H1 (cell line): Measurements from ENCODE around the gene GLRX3. TPM values are rescaled to one million over a fixed set of nuclear protein-coding genes. Genes with fewer than 3 reads are reported as not detected.

Experiments used
- CTCF ChIA-PET: fragments of 300-600 bp; sonication (Branson Sonifier 250); formaldehyde crosslinking; loops from one replicate; lab custom pipeline; 2021; ENCODE audit not compliant: partially characterized antibody; lab: Charles Lee
- POLR2A ChIA-PET: fragments of 300-600 bp; sonication (Branson Sonifier 250); formaldehyde crosslinking; loops from one replicate; lab custom pipeline; 2021; ENCODE audit warnings: inconsistent platforms; ENCODE audit not compliant: partially characterized antibody; lab: Charles Lee
- DNase-seq, 2 experiments: peaks; one replicate each; pipeline versions ENCODE4 v3.0.0 to v3.0.0-alpha.2; 2010 to 2022; ENCODE audit warnings: low spot score in 2 of 2, low read depth in 1 of 2, mixed read lengths in 1 of 2
- FAIRE-seq: peaks from 2 replicates; lab custom pipeline; 2011; peaks lifted over from hg19 to GRCh38; lab: Jason Lieb, UNC
- H2AFZ ChIP-seq: 2 replicates; pipeline ENCODE4 v1.8.1; 2012; ENCODE audit warnings: low read length, inconsistent platforms
- H2AK5ac ChIP-seq: 2 replicates; pipeline ENCODE4 v1.6.1; 2013; ENCODE audit warnings: low read depth, low read length
- H2BK120ac ChIP-seq: replicated peaks from 2 replicates; pipeline ENCODE3; 2013; ENCODE audit warnings: low read depth, low read length, inconsistent platforms
- H2BK12ac ChIP-seq: 2 replicates; pipeline ENCODE4 v1.6.1; 2013; ENCODE audit warnings: low read depth, low read length
- H2BK15ac ChIP-seq: 2 replicates; pipeline ENCODE4 v1.6.1; 2013; ENCODE audit warnings: low read length
- H2BK20ac ChIP-seq: 2 replicates; pipeline ENCODE4 v1.6.1; 2013; ENCODE audit warnings: low read length
- H2BK5ac ChIP-seq: 2 replicates; pipeline ENCODE4 v1.6.1; 2013; ENCODE audit warnings: low read depth, low read length
- H3K14ac ChIP-seq: 2 replicates; pipeline ENCODE4 v1.6.1; 2013; ENCODE audit warnings: inconsistent platforms; ENCODE audit not compliant: insufficient read length
- H3K18ac ChIP-seq: 2 replicates; pipeline ENCODE4 v1.6.1; 2013; ENCODE audit warnings: low read length; ENCODE audit errors: extremely low read depth
- H3K23ac ChIP-seq: 2 replicates; pipeline ENCODE4 v1.6.1; 2013; ENCODE audit warnings: inconsistent platforms; ENCODE audit not compliant: insufficient read length
- H3K23me2 ChIP-seq: 2 replicates; pipeline ENCODE4 v1.6.1; 2013; ENCODE audit warnings: low read depth, low read length
- H3K27ac ChIP-seq: 2 replicates; pipeline ENCODE4 v1.6.1; 2011; ENCODE audit warnings: low read depth, low read length, inconsistent platforms
- H3K27me3 ChIP-seq, 4 experiments: replicated peaks in 1 of 4; 1 replicate in 1 of 4; 2 replicates in 3 of 4; pipeline versions ENCODE4 v1.6.1 to v1.8.1; 2011 to 2013; ENCODE audit warnings: low read length in 3 of 4, mild to moderate bottlenecking in 3 of 4, inconsistent platforms in 2 of 4, mixed read lengths in 2 of 4, moderate library complexity in 1 of 4; ENCODE audit not compliant: control insufficient read depth in 3 of 4, insufficient read depth in 3 of 4; ENCODE audit errors: extremely low read depth in 1 of 4
- H3K36me3 ChIP-seq, 4 experiments: 2 replicates each; pipeline versions ENCODE4 v1.6.1 to v1.8.1; 2011 to 2013; ENCODE audit warnings: mild to moderate bottlenecking in 4 of 4, low read length in 3 of 4, moderate library complexity in 2 of 4, control low read depth in 1 of 4, inconsistent platforms in 1 of 4; ENCODE audit not compliant: insufficient read depth in 4 of 4, control insufficient read depth in 2 of 4
- H3K4ac ChIP-seq: replicated peaks from 2 replicates; pipeline ENCODE3; 2013; ENCODE audit warnings: low read length, low read depth, mixed read lengths, inconsistent platforms; ENCODE audit not compliant: insufficient read length
- H3K4me1 ChIP-seq, 4 experiments: replicated peaks in 1 of 4; 1 replicate in 1 of 4; 2 replicates in 3 of 4; pipeline versions ENCODE4 v1.6.1 to v1.8.1; 2011 to 2013; ENCODE audit warnings: low read length in 3 of 4, inconsistent platforms in 2 of 4, mixed read lengths in 1 of 4; ENCODE audit not compliant: insufficient read depth in 4 of 4, control insufficient read depth in 3 of 4
- H3K4me2 ChIP-seq, 2 experiments: 2 replicates each; pipeline versions ENCODE4 v1.6.1 to v1.8.1; 2011 to 2013; ENCODE audit warnings: low read depth in 2 of 2, low read length in 2 of 2, control low read depth in 1 of 2, inconsistent platforms in 1 of 2, mild to moderate bottlenecking in 1 of 2; ENCODE audit not compliant: insufficient read depth in 1 of 2
- H3K4me3 ChIP-seq, 4 experiments: fragments of 200-600, 300-600 bp in 1 of 4; sonication (generic), shearing (Covaris generic), sonication (Bioruptor Twin) in 1 of 4; 2 replicates each; pipeline versions ENCODE4 v1.5.1 to v1.8.1; 2011 to 2016; ENCODE audit warnings: low read length in 4 of 4, low read depth in 3 of 4, control low read depth in 2 of 4, inconsistent platforms in 2 of 4, mild to moderate bottlenecking in 2 of 4, mixed read lengths in 1 of 4, moderate library complexity in 1 of 4; ENCODE audit not compliant: insufficient read depth in 2 of 4; ENCODE audit errors: extremely low read depth in 1 of 4
- H3K56ac ChIP-seq: replicated peaks from 2 replicates; pipeline ENCODE3; 2013; ENCODE audit warnings: low read depth, mild to moderate bottlenecking, mixed read lengths, low read length, inconsistent platforms; ENCODE audit not compliant: insufficient read length
- H3K79me1 ChIP-seq: 2 replicates; pipeline ENCODE4 v1.6.1; 2013; ENCODE audit warnings: low read depth, low read length, control low read depth
- H3K79me2 ChIP-seq, 2 experiments: 2 replicates each; pipeline versions ENCODE4 v1.6.1 to v1.8.1; 2012 to 2013; ENCODE audit warnings: low read length in 2 of 2, mild to moderate bottlenecking in 2 of 2, inconsistent platforms in 1 of 2; ENCODE audit not compliant: insufficient read depth in 2 of 2, control insufficient read depth in 1 of 2
- H3K9ac ChIP-seq, 4 experiments: replicated peaks in 1 of 4; 1 replicate in 1 of 4; 2 replicates in 3 of 4; pipeline versions ENCODE4 v1.6.1 to v1.8.1; 2011 to 2013; ENCODE audit warnings: low read depth in 3 of 4, low read length in 3 of 4, control low read depth in 2 of 4, mild to moderate bottlenecking in 2 of 4, moderate library complexity in 2 of 4, inconsistent platforms in 1 of 4; ENCODE audit errors: extremely low read depth in 1 of 4
- H3K9me3 ChIP-seq, 2 experiments: 2 replicates each; pipeline versions ENCODE4 v1.6.1 to v1.8.1; 2012 to 2013; ENCODE audit warnings: mild to moderate bottlenecking in 2 of 2, moderate library complexity in 2 of 2, control low read depth in 1 of 2, inconsistent platforms in 1 of 2, low read depth in 1 of 2, low read length in 1 of 2, mixed read lengths in 1 of 2; ENCODE audit not compliant: insufficient read depth in 2 of 2
- H4K20me1 ChIP-seq, 2 experiments: replicated peaks in 1 of 2; 2 replicates each; pipeline versions ENCODE3 to v1.8.1; 2011 to 2013; ENCODE audit warnings: inconsistent platforms in 2 of 2, low read length in 2 of 2, mild to moderate bottlenecking in 1 of 2; ENCODE audit not compliant: insufficient read depth in 2 of 2, control insufficient read depth in 1 of 2
- H4K5ac ChIP-seq: 2 replicates; pipeline ENCODE4 v1.6.1; 2013; ENCODE audit warnings: low read length, low read depth, mixed read lengths, inconsistent platforms; ENCODE audit not compliant: insufficient read length
- H4K8ac ChIP-seq: 2 replicates; pipeline ENCODE4 v1.8.0; 2013; ENCODE audit warnings: mild to moderate bottlenecking, moderate library complexity, low read length, inconsistent platforms; ENCODE audit not compliant: insufficient read depth; ENCODE audit errors: extremely low read depth
- H4K91ac ChIP-seq: replicated peaks from 2 replicates; pipeline ENCODE3; 2013; ENCODE audit warnings: low read length, mixed read lengths, inconsistent platforms; ENCODE audit not compliant: insufficient read length
- BRCA1 ChIP-seq: IDR thresholded peaks from 2 replicates; pipeline ENCODE4 v1.6.1; 2012; ENCODE audit warnings: low read depth, low read length, improper control_type of control experiment
- CHD1 ChIP-seq: IDR thresholded peaks from 2 replicates; pipeline ENCODE4 v1.6.1; 2012; ENCODE audit warnings: low read depth, low read length, improper control_type of control experiment
- CREB1 ChIP-seq: IDR thresholded peaks from 2 replicates; pipeline ENCODE4 v1.6.1; 2012; ENCODE audit warnings: inconsistent platforms
- EGR1 ChIP-seq: IDR thresholded peaks from 2 replicates; pipeline ENCODE4 v1.6.1; 2011; ENCODE audit warnings: low read depth, low read length, borderline replicate concordance
- GABPA ChIP-seq: IDR thresholded peaks from 2 replicates; pipeline ENCODE4 v1.6.1; 2011; ENCODE audit warnings: mild to moderate bottlenecking, low read length, moderate library complexity, borderline replicate concordance; ENCODE audit not compliant: insufficient read depth
- JUND ChIP-seq: IDR thresholded peaks from 2 replicates; pipeline ENCODE4 v1.6.1; 2011; ENCODE audit warnings: mild to moderate bottlenecking, improper control_type of control experiment, low read length
- MAFK ChIP-seq: IDR thresholded peaks from 2 replicates; pipeline ENCODE4 v1.6.1; 2012; ENCODE audit warnings: low read depth, mild to moderate bottlenecking, improper control_type of control experiment, low read length
- NRF1 ChIP-seq: IDR thresholded peaks from 2 replicates; pipeline ENCODE4 v1.6.1; 2011; ENCODE audit warnings: mild to moderate bottlenecking, low read depth, low read length, improper control_type of control experiment
- PHF8 ChIP-seq: fragments of 200-600 bp; sonication (generic); conservative IDR thresholded peaks from 2 replicates; pipeline ENCODE4 v1.7.1; 2012; ENCODE audit warnings: low read depth, mild to moderate bottlenecking, inconsistent platforms, low read length, moderate library complexity
- POLR2A ChIP-seq, 2 experiments: IDR thresholded peaks; 1 replicate in 1 of 2; 2 replicates in 1 of 2; pipeline ENCODE4 v1.6.1; 2011; ENCODE audit warnings: low read depth in 2 of 2, low read length in 2 of 2, mild to moderate bottlenecking in 2 of 2; ENCODE audit errors: control extremely low read depth in 1 of 2
- POLR2AphosphoS5 ChIP-seq: IDR thresholded peaks from 2 replicates; pipeline ENCODE4 v1.6.1; 2011; ENCODE audit warnings: low read depth, low read length
- POU5F1 ChIP-seq: IDR thresholded peaks from 2 replicates; pipeline ENCODE4 v1.6.1; 2011; ENCODE audit warnings: low read depth, mild to moderate bottlenecking, low read length, moderate library complexity
- SP2 ChIP-seq: IDR thresholded peaks from 2 replicates; pipeline ENCODE4 v1.6.1; 2012; ENCODE audit warnings: mild to moderate bottlenecking, low read length, inconsistent platforms
- SUZ12 ChIP-seq: fragments of 200-600 bp; sonication (generic); IDR thresholded peaks from 2 replicates; pipeline ENCODE4 v1.6.1; 2012; ENCODE audit warnings: mild to moderate bottlenecking, inconsistent platforms, low read length, moderate library complexity, mixed read lengths
- USF2 ChIP-seq: IDR thresholded peaks from 2 replicates; pipeline ENCODE4 v1.6.1; 2011; ENCODE audit warnings: low read length, improper control_type of control experiment
- WGBS, 2 experiments: shearing (Covaris generic) in 1 of 2; methylation state at CpG; one replicate each; pipeline versions ENCODE4 v1.1.6 to v1.1.7; 2013 to 2015; ENCODE audit warnings: low lambda C conversion rate in 2 of 2, mixed read lengths in 2 of 2, inconsistent platforms in 1 of 2, low coverage in 1 of 2, missing lambda C conversion rate in 1 of 2; ENCODE audit not compliant: insufficient replicate concordance in 2 of 2, insufficient coverage in 1 of 2, insufficient read length in 1 of 2; ENCODE audit errors: extremely low coverage in 1 of 2, missing lambda C conversion rate in 1 of 2; 5-methylcytosine and 5-hydroxymethylcytosine counted together
- polyA plus RNA-seq, 7 experiments: library from polyadenylated mRNA; depleted of rRNA in 3 of 7; stranded (reverse) in 5 of 7; unstranded in 2 of 7; fragments of >200 nt in 5 of 7; fragments of 200-250 nt in 2 of 7; gene quantifications; 1 replicate in 5 of 7; 2 replicates in 1 of 7; 4 replicates in 1 of 7; pipeline versions ENCODE4 v1.2.1 to v1.2.3, GENCODE V29; 2011 to 2013; ENCODE audit warnings: missing spikeins in 2 of 7, mixed read lengths in 2 of 7
- total RNA-seq: library from RNA; stranded (reverse); fragmentation: NEBNext Ultra II Directional; extraction: Animal tissue kit (Norgen Biotek cat#: 25700); gene quantifications from 2 replicates; pipeline ENCODE4 v1.2.1, GENCODE V29; 2021

GLRX3 gene
- total and polyA plus RNA-seq, 2 of the 8 experiments (the other 6 are each of a cell fraction or from before 2014, with no cell fraction given), result 59.9 to 157 TPM

- no peak for FAIRE-seq
- Histone ChIP-seq H3K9ac (no peak overlapping the region; a peak in 1 of 7 replicates), H3K14ac (no peak overlapping the region), H3K9me3 (no peaks in the 10 kb centered on the region), H2BK12ac (peak overlapping the region; percentile 82; the same call in 1 of the 2 replicates), H4K91ac (peak overlapping the region; percentile 10), H2BK20ac (no peak overlapping the region), H4K5ac (no peak overlapping the region), H3K36me3 (no peaks in the 10 kb centered on the region), H3K27me3 (peaks cover 0 to 2% (median 0%) of the 10 kb centered on the region in 4 experiments; a peak in 1 of 7 replicates), H3K27ac (no peak overlapping the region), H3K4me2 (no peak overlapping the region), H3K4me1 (no peaks in the 10 kb centered on the region), H3K4ac (no peak overlapping the region), H3K4me3 (no peak overlapping the region), H2AK5ac (peak overlapping the region; percentile 65; the same call in 1 of the 2 replicates), H3K79me1 (no peaks in the 10 kb centered on the region), H4K20me1 (peaks cover 0 to 5% of the 10 kb centered on the region in 2 experiments), H3K23me2 (peaks cover 8% of the 10 kb centered on the region; the same call in 1 of the 2 replicates), H2BK5ac (no peak overlapping the region; the same call in 1 of the 2 replicates), H3K79me2 (no peaks in the 10 kb centered on the region), H2AFZ (no peak overlapping the region), H2BK120ac (no peak overlapping the region), H4K8ac (no peak overlapping the region), H3K56ac (peak overlapping the region; percentile 94), H2BK15ac (no peak overlapping the region), H3K23ac (no peak overlapping the region), H3K18ac (no peak overlapping the region)
- ChIA-PET CTCF (no interaction called here), POLR2A (no interaction called here)
- DNase-seq, result no peak
- 90 to 100% methylated on average over 2 to 3 of the region's 3 CpGs for WGBS, 2 experiments
- no peak for TF ChIP-seq SP2
- no peak for TF ChIP-seq CREB1
- no peak for TF ChIP-seq MAFK
- TF ChIP-seq POU5F1, result no peak
- no peak for TF ChIP-seq BRCA1
- no peak for TF ChIP-seq POLR2A (IDR thresholded peaks at IDR 0.05; ENCODE audit: control extremely low read depth in 1 of 2, low read depth in 2 of 2, low read length in 2 of 2)
- no peak for TF ChIP-seq USF2
- TF ChIP-seq POLR2AphosphoS5, result no peak
- TF ChIP-seq GABPA, result no peak
- no peak for TF ChIP-seq NRF1
- TF ChIP-seq CHD1, result no peak
- TF ChIP-seq PHF8, result no peak
- no peak for TF ChIP-seq SUZ12
- no peak for TF ChIP-seq JUND
- no peak for TF ChIP-seq EGR1
Observed at GRCh38 chr10:130207205-130207604, 71.0 kb downstream of the GLRX3 start.
